Measurements from ENCODE around the gene USE1. TPM values are rescaled to one million over a fixed set of nuclear protein-coding genes. Genes with fewer than 3 reads are reported as not detected.

The USE1 gene
- total RNA-seq, 3 donors from 2014 or later: 15.5 to 29.0 (median 27.5) TPM

DNA sequence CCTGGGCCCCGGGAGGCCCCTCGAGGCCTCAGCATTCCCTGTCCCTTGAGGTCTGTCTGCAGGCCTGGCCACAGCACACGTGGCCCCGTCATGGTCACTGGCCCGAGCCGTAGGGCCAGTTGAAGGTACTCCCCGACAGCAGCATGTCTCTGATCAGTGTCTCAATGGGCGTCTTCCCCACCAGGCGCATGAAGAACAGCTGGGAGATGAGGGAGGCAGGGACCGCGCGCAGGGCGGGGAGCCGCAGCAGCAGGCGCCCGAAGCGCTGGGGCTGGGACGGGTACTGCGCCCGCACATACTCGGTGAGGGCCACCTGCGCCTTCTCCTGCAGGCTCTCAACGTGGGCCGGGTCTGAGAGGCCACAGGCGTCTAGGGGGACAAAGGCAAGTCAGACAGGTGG is 17.1 kb downstream of the USE1 start:
- H3K4me1 ChIP-seq: peaks cover 0 to 7% of the 10 kb centered on the region in 2 donors
- no peak overlapping the region for H3K27ac ChIP-seq
- TF ChIP-seq, protein P1, sequence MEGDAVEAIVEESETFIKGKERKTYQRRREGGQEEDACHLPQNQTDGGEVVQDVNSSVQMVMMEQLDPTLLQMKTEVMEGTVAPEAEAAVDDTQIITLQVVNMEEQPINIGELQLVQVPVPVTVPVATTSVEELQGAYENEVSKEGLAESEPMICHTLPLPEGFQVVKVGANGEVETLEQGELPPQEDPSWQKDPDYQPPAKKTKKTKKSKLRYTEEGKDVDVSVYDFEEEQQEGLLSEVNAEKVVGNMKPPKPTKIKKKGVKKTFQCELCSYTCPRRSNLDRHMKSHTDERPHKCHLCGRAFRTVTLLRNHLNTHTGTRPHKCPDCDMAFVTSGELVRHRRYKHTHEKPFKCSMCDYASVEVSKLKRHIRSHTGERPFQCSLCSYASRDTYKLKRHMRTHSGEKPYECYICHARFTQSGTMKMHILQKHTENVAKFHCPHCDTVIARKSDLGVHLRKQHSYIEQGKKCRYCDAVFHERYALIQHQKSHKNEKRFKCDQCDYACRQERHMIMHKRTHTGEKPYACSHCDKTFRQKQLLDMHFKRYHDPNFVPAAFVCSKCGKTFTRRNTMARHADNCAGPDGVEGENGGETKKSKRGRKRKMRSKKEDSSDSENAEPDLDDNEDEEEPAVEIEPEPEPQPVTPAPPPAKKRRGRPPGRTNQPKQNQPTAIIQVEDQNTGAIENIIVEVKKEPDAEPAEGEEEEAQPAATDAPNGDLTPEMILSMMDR (IDR thresholded peaks at IDR 0.05): no peak
- no peak for TF ChIP-seq POLR2A (IDR thresholded peaks at IDR 0.05)
- no peak for TF ChIP-seq POLR2AphosphoS5 (IDR thresholded peaks at IDR 0.05)
- H3K27me3 ChIP-seq: no peaks in the 10 kb centered on the region
- H3K36me3 ChIP-seq: no peaks in the 10 kb centered on the region
- intact Hi-C loops (cut with DNase I; ENCODE audit: low total_unique reads): no loop called here
- DNase-seq (ENCODE audit: low spot score in 2 of 2): no peak
- no peak overlapping the region for H3K4me3 ChIP-seq
- H3K9me3 ChIP-seq: no peaks in the 10 kb centered on the region

DNA sequence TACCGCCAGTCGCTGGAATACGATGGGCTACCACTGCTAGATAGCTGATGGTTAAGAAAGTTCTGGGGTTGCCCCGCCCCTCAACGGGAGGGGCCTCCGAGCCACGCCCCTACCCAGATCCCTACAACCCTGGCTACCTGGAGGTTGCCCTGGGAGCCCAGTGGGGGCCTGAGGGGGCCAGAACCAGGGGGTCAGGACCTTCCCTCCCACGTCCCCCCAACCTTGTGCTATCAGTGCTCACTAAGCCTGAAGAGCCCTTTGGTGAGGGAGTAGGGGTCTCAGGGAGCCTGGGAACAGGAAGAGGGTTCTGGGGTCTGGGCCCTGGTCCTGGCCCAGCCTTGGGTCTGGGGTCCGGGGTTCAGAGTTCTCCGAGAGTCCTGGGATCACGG is 19.7 kb downstream of the USE1 start:
- peaks cover 0 to 7% of the 10 kb centered on the region in 2 donors for H3K4me1 ChIP-seq
- no peaks in the 10 kb centered on the region for H3K9me3 ChIP-seq
- H3K27me3 ChIP-seq: no peaks in the 10 kb centered on the region
- DNase-seq (ENCODE audit: low spot score in 2 of 2): peak in 1 of 2 donors; percentile 45
- H3K27ac ChIP-seq: peak overlapping the region; percentile 68 to 83
- peak overlapping the region; percentile 47 to 86 (median 56) for H3K4me3 ChIP-seq
- no peaks in the 10 kb centered on the region for H3K36me3 ChIP-seq
- intact Hi-C loops (cut with DNase I; ENCODE audit: low total_unique reads): no loop called here
- TF ChIP-seq POLR2AphosphoS5 (IDR thresholded peaks at IDR 0.05): no peak
- no peak for TF ChIP-seq POLR2A (IDR thresholded peaks at IDR 0.05)
- TF ChIP-seq, protein P1 (IDR thresholded peaks at IDR 0.05): no peak

DNA sequence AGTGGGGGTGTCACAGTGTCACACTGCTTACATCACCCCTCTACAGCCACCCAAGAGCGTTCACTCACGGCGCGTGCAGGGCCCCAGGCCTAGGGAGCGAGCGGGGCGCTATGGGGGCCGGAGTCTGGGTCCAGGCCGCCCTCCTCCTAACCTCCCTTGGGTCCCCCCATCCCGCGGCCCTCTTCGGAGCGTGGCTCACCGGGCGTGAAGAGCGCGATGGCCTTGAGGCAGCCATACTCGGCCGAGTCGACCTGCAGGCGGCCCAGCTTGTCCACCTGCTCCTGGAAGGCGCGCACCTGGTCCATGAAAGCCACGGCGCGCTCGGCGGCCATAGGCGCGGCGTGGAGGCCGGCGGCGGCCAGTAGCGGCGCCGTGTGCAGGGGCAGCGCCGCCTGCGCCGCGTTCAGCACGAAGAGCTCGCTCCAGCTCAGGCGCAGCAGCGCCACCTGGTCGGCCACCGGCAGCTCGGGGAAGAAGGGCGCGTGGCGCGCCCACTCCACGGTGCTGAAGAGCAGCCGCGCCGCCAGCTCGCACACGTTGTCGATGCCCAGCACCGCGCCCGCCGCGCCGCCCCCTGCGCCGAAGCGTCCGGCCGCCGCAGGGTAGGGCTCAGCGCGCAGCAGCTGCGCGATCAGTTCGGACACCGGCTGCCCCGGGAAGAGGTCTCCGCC is 20.3 kb downstream of the USE1 start:
- intact Hi-C loops (cut with DNase I; ENCODE audit: low total_unique reads): no loop called here
- Histone ChIP-seq H3K4me3 (peak overlapping the region; percentile 47 to 86 (median 56)), H3K27ac (peak overlapping the region; percentile 68 to 83), H3K27me3 (no peaks in the 10 kb centered on the region), H3K9me3 (no peaks in the 10 kb centered on the region), H3K36me3 (no peaks in the 10 kb centered on the region), H3K4me1 (peaks cover 0 to 7% of the 10 kb centered on the region in 2 donors)
- DNase-seq (ENCODE audit: low spot score in 2 of 2): peak; percentile 50 to 73
- TF ChIP-seq POLR2A (IDR thresholded peaks at IDR 0.05) (no peak), POLR2AphosphoS5 (IDR thresholded peaks at IDR 0.05) (no peak)
- TF ChIP-seq, protein P1 (IDR thresholded peaks at IDR 0.05): peak in 1 of 3 donors; percentile 37

DNA sequence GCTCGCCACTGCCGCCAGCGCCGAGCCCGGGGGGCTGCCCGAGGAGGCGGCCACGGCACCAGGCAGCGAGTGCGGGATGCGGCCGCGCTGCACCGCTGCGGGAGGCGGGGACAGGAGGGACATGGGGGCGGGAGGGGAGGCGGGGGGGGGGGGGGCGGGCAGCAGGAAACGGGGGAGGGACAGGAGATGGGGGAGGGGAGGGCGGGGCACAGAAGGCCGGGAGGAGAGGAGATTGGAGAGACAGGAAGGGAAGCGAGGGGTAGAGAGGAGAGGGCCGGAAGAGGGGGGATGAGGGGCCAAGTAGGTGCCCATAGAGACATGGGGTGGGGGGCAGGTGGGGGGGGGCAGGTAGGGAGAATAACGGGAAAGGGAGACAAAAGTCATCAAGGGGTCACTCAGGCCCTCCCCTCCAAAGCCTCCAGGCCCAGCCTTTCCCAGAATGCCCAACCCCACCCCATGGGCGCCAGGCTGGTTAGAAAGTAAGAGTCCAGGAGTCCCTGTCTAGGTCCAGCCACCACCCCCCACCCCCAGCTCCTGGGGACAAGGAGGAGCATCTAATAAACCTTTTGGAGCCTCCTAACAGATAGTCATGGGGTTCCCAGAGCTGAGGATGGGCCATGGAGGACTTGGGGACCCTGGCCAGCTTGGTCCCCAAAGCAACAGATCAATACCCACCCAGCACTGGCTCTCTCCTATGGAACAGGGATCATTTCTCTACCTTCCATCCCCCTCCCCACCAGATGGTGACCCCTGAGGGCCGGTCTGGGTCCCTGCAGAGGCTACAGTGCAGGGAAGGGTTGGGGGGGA is 21.0 kb downstream of the USE1 start:
- H3K36me3 ChIP-seq: no peaks in the 10 kb centered on the region

More for the DNA sequence above, 21.0 kb downstream of the USE1 start:
- Histone ChIP-seq H3K4me3 (peak overlapping the region; percentile 47 to 86 (median 56)), H3K27ac (peak overlapping the region; percentile 68 to 83), H3K4me1 (peaks cover 0 to 7% of the 10 kb centered on the region in 2 donors), H3K9me3 (no peaks in the 10 kb centered on the region), H3K27me3 (no peaks in the 10 kb centered on the region)
- intact Hi-C loops (cut with DNase I; ENCODE audit: low total_unique reads): no loop called here
- TF ChIP-seq POLR2A (IDR thresholded peaks at IDR 0.05) (no peak), POLR2AphosphoS5 (IDR thresholded peaks at IDR 0.05) (no peak)
- TF ChIP-seq, protein P1 (IDR thresholded peaks at IDR 0.05): no peak
- DNase-seq (ENCODE audit: low spot score in 2 of 2): no peak

Data from breast epithelium (tissue), 4 donors.